Heart right ventricle (tissue), 16 donors: ENCODE data around the gene SYT6. TPM values are rescaled to one million over a fixed set of nuclear protein-coding genes. Genes with fewer than 3 reads are reported as not detected.

Experiments used
- ATAC-seq, 8 donors: fragments of 200-7000 bp; cut with Tn5 transposase; one replicate each; pipeline ENCODE4 v1.9.1; 2020; ENCODE audit warnings: mild to moderate bottlenecking in 8 of 8, moderate library complexity in 8 of 8, moderate number of reproducible peaks in 1 of 8
- DNase-seq, 2 donors: peaks; one replicate each; pipeline ENCODE4 v3.0.0-alpha.2; 2020
- H3K27ac ChIP-seq, 10 donors: fragments of 200-600 bp; sonication (generic) in 2 of 10; one replicate each; pipeline versions ENCODE4 v1.5.0 to v1.8.0; 2020 to 2022; ENCODE audit warnings: mild to moderate bottlenecking in 3 of 10
- H3K27me3 ChIP-seq, 7 donors: fragments of 200-600 bp; one replicate each; pipeline ENCODE4 v1.8.0; 2021 to 2022; ENCODE audit warnings: mild to moderate bottlenecking in 2 of 7
- H3K36me3 ChIP-seq, 9 donors: fragments of 200-600 bp; sonication (generic) in 1 of 9; one replicate each; pipeline versions ENCODE4 v1.5.0 to v1.8.0; 2020 to 2022; ENCODE audit warnings: mild to moderate bottlenecking in 2 of 9
- H3K4me1 ChIP-seq, 9 donors: fragments of 200-600 bp; sonication (generic) in 1 of 9; one replicate each; pipeline versions ENCODE4 v1.5.0 to v1.8.0; 2020 to 2022; ENCODE audit warnings: mild to moderate bottlenecking in 4 of 9
- H3K4me3 ChIP-seq, 10 donors: fragments of 200-600 bp; sonication (generic) in 2 of 10; one replicate each; pipeline versions ENCODE4 v1.5.0 to v1.8.0; 2020 to 2022; ENCODE audit warnings: mild to moderate bottlenecking in 7 of 10, moderate library complexity in 2 of 10
- H3K9me3 ChIP-seq, 11 donors: fragments of 200-600 bp in 10 of 11; sonication (generic) in 2 of 11; one replicate each; pipeline versions ENCODE4 v1.5.0 to v1.8.0; 2013 to 2022; ENCODE audit warnings: mild to moderate bottlenecking in 2 of 11, control low read depth in 1 of 11, moderate library complexity in 1 of 11
- CTCF ChIP-seq, 9 donors: fragments of 200-600 bp; sonication (generic) in 2 of 9; IDR thresholded peaks; one replicate each; pipeline versions ENCODE4 v1.5.0 to v1.8.0; 2021 to 2022; ENCODE audit warnings: antibody characterized with exemption in 9 of 9, mild to moderate bottlenecking in 5 of 9, moderate library complexity in 1 of 9
- WGBS, 2 donors: extraction: QIAGEN DNeasy Blood & Tissue Kit; methylation state at CpG; one replicate each; pipeline ENCODE4 v1.1.7; 2013; ENCODE audit warnings: inconsistent platforms in 1 of 2; 5-methylcytosine and 5-hydroxymethylcytosine counted together
- intact Hi-C, 10 donors: fragments of 100-400 bp; cut with DNase I; formaldehyde crosslinking; loops; one replicate each; pipeline versions ENCODE4 v1.11.1 to v1.14.2; 2022
- polyA plus RNA-seq, 2 donors: library from polyadenylated mRNA; stranded (reverse); fragments of 200-250 nt; gene quantifications; one replicate each; pipeline ENCODE4 v1.2.3, GENCODE V29; 2013
- total RNA-seq, 10 donors: library from RNA; stranded (reverse); fragmentation: NEBNext Ultra II Directional in 3 of 10; extraction: Animal tissue kit (Norgen Biotek cat#: 25700) in 3 of 10; gene quantifications; one replicate each; pipeline versions ENCODE4 v1.2.1 to v1.2.4, GENCODE V29; 2021 to 2023
- donor health status: Arrhythmogenic right ventricular cardiomyopathy.
- donor health status: ischemic (EF 13 %, LVEDD 7.1; RV severe dilation, severe dysfunction).
- donor health status: healthy with polysubstance abuse.
- donor health status: DM: no; HTN: yes; CAD: no.
- donor health status: DM: no; HTN: no; CAD: no.
- donor health status: ischemic (EF 25% LVEDD 6.9; RV normal size, moderate dysfunction).
- donor health status: ischemic (EF 25% LVEDD 5.7; RV mildly dilated, moderate dysfunction).
- donor health status: healthy.
- donor health status: DM: yes; HTN: yes; CAD: no.
- donor health status: Ischemic cardiomyopathy.
- donor health status: ischemic (EF 35%, LVEDD 5.7; RV mildly dilated, moderate dysfunction).
- donor health status: nonischemic (EF 11% LVEDD 7.7; RV severe dilation, severe dysfunction).
- donor health status: DM: yes; HTN: yes; CAD: no.
- donor health status: PGD.
- donor health status: ischemic (EF 29% LVEDD 5.4; RV normal size, mild dysfunction).
- donor health status: nonischemic (EF 23%, LVEDD 6.1; RV moderate dilation, normal function).

The SYT6 gene
- total and polyA plus RNA-seq, 12 donors: 0.21 TPM; not detected in 11

DNA sequence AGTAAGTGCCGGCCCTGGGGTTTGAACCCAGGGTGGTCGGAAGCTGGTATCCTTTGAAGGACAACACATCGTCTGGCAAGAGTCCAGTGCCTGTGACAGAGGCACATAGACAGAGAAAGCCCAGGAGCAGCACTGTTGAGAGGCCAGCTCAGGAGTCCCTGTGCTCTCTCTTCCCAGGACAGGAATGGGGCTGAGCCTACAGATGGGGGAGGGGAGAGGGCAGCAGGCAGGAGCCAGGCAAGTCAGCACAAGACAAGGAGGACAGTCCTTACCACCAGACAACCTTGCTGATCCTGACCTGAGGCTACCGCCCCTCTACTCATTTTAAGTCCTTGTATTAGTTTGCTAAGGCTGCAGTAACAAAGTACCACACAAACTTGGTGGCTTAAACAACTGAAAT, 27.7 kb upstream of the SYT6 start:
- Histone ChIP-seq H3K9me3 (no peaks in the 10 kb centered on the region), H3K36me3 (no peaks in the 10 kb centered on the region), H3K4me1 (no peaks in the 10 kb centered on the region), H3K27me3 (peaks cover 0 to 7% (median 0%) of the 10 kb centered on the region in 7 donors), H3K4me3 (no peak overlapping the region), H3K27ac (no peak overlapping the region)
- no peak for TF ChIP-seq CTCF (IDR thresholded peaks at IDR 0.05)
- ATAC-seq: no peak
- WGBS, 2 donors: 81 to 83% methylated on average over 4 of the region's 4 CpGs
- intact Hi-C loops: no loop called here
- no peak for DNase-seq

DNA sequence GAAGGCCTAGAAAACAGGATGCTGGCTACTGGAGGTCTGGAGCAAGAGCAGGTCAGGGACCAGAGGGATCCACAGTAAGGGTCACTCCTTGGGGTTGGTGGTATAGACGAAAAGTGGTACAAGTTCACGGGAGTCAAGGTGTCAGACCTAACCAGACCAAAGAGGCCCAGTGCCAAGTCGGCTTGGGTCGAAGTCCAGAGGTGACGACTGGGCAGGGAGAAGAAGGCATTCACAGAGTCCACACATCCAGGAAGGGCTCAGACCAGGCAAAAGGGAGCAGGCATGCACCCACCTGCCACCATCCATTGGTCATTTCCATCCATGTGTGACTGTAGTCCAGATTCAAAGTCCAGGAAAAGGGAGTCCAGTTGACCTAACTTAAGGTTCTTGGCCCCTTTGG, 27.1 kb upstream of the SYT6 start:
- DNase-seq (no peak), ATAC-seq (no peak)
- Histone ChIP-seq H3K4me1 (no peaks in the 10 kb centered on the region), H3K27ac (no peak overlapping the region), H3K27me3 (peaks cover 0 to 7% (median 0%) of the 10 kb centered on the region in 7 donors), H3K36me3 (no peaks in the 10 kb centered on the region), H3K4me3 (no peak overlapping the region), H3K9me3 (no peaks in the 10 kb centered on the region)
- 94 to 98% methylated on average over 5 of the region's 5 CpGs for WGBS, 2 donors
- no peak for TF ChIP-seq CTCF (IDR thresholded peaks at IDR 0.05)
- intact Hi-C loops: no loop called here

DNA sequence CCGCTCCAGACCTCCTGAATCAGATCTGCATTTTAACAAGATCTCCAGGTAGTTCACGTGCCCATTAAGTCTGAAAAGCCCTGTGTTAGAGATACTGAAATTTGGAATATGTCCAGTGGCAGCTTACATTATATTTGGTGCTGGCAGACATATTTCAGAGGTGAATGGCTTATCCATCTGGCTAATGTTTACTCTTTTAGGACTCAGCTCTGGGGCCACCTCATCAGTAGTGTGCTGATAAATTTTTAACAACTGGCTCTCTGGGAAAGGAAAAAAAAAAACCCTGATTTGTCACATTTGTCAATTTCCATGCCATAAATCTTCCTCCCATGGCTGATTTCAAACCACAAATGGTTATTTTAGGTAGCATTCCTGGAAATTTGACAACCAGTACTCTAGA, 25.3 kb upstream of the SYT6 start:
- ATAC-seq (no peak), DNase-seq (no peak)
- H3K9me3 ChIP-seq: no peaks in the 10 kb centered on the region
- intact Hi-C loops: no loop called here
- H3K4me3 ChIP-seq: no peak overlapping the region
- no peaks in the 10 kb centered on the region for H3K4me1 ChIP-seq
- H3K36me3 ChIP-seq: no peaks in the 10 kb centered on the region
- no peak for TF ChIP-seq CTCF (IDR thresholded peaks at IDR 0.05)
- 71 to 79% methylated on average over 2 of the region's 2 CpGs for WGBS, 2 donors
- H3K27ac ChIP-seq: no peak overlapping the region
- peaks cover 0 to 7% (median 0%) of the 10 kb centered on the region in 7 donors for H3K27me3 ChIP-seq

DNA sequence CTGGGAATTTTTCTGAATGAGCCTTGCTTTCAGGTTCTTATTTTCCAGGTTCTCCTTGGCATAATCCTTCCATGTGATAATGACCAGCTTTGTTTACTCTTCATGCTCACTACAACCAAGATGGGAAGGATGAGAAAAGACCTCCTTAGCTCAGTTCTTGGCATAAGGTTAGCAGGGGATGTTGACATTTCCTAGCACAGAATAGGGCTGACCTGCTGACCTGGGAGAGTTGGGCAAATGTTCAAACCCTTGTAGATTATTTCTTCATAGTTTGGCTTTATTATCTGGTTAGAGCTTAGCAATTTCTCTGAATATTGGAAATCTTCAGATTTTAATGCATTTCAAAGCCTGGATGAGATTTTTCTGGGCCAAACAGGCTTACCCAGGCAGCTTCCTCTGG, 23.6 kb upstream of the SYT6 start:
- no peak for TF ChIP-seq CTCF (IDR thresholded peaks at IDR 0.05)
- Histone ChIP-seq H3K9me3 (peaks cover 0 to 3% (median 0%) of the 10 kb centered on the region in 11 donors), H3K27me3 (peaks cover 0 to 7% (median 0%) of the 10 kb centered on the region in 7 donors), H3K4me1 (no peaks in the 10 kb centered on the region), H3K4me3 (no peak overlapping the region), H3K27ac (no peak overlapping the region), H3K36me3 (no peaks in the 10 kb centered on the region)
- ATAC-seq (no peak), DNase-seq (no peak)
- intact Hi-C loops: no loop called here
